ENCODE results near the gene FYN. TPM values are rescaled to one million over a fixed set of nuclear protein-coding genes. Genes with fewer than 3 reads are reported as not detected.
A peak's percentile ranks its signal among the peaks of the same experiment; 100 is the strongest.

Gene FYN
- total RNA-seq, 1 donor from 2014 or later = 260 TPM

DNA sequence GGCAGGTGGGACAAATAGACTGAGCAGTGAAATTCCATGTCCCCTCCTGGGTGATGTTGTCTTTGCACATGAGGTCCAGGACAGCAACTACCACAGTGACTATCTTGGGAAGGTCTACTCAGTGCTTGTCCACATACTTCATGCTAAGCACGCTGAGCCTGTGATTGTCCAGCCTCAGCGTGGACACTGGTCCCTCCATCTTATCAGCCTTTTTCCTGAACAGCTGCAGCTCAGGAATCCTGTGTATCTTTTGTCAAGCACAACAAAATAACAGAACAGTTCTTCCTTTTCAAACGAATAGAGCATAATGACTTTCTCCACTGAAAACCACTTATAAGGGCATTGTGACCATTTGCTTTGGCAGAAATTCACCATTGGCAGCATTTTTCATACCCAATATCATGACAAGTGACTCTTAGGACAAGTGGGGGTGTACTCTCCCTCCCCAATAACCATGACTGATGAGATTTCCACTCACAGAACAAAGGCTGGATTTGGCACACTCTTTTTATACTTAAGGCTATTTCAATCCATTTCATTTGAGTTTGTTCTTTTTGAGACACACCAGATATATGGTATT lies 90.3 kb downstream of the FYN start:
- Mint-ChIP-seq H3K27ac (ENCODE audit: unreplicated experiment) (no peak overlapping the region), H3K36me3 (ENCODE audit: low read depth) (peaks cover 26% of the 10 kb centered on the region), H3K9me3 (no peaks in the 10 kb centered on the region), H3K4me1 (peaks cover 44% of the 10 kb centered on the region), H3K4me3 (no peak overlapping the region), H3K27me3 (ENCODE audit: low read depth) (no peaks in the 10 kb centered on the region)
- no peak for TF ChIP-seq CTCF (conservative IDR thresholded peaks at IDR 0.05)
- DNase-seq (ENCODE audit: low read depth, low spot score) = no peak

- Mint-ChIP-seq H3K27me3 (ENCODE audit: low read depth) (no peaks in the 10 kb centered on the region), H3K9me3 (no peaks in the 10 kb centered on the region), H3K4me1 (peaks cover 51% of the 10 kb centered on the region), H3K4me3 (no peak overlapping the region), H3K27ac (ENCODE audit: unreplicated experiment) (no peak overlapping the region), H3K36me3 (ENCODE audit: low read depth) (peaks cover 25% of the 10 kb centered on the region)
- no peak for DNase-seq (ENCODE audit: low read depth, low spot score)
- no peak for TF ChIP-seq CTCF (conservative IDR thresholded peaks at IDR 0.05)
These were observed 91.0 kb downstream of the FYN start for GRCh38 chr6:111782192-111782809.

DNA sequence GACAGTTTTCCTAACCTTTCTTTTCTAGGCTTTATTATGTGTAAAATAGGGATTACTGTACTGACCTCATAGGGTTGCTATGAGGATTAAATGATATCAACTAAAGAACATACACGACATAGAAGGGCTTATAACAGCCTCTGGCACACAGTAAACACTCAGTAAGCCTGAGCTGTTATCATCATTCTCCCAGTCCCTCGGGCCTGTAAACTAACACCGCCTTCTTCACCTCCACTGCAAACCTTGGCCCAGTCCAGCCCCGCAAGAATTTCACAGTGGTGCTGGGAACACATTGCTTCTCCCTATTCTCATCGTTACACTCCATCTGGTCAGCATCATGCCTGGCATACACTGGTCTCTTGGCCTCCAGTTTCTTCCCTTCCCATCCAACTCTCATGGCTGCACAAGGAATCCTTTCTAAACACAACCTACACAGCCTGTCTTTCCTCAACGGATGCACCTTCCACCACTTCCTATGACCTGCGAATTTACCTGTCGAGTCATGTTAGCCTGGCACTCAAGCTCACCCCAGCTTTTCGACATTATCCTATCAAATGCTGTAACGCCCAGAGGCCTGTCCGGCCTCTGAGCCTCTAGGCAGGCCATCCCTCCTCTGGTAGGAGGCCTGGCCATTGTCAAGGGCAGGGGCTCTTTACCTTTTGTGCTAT lies 92.1 kb downstream of the FYN start:
- no peak for TF ChIP-seq CTCF (conservative IDR thresholded peaks at IDR 0.05)
- Mint-ChIP-seq H3K27me3 (ENCODE audit: low read depth) (no peaks in the 10 kb centered on the region), H3K27ac (ENCODE audit: unreplicated experiment) (peak overlapping the region; percentile 1), H3K9me3 (no peaks in the 10 kb centered on the region), H3K4me1 (peaks cover 57% of the 10 kb centered on the region), H3K4me3 (no peak overlapping the region), H3K36me3 (ENCODE audit: low read depth) (peaks cover 21% of the 10 kb centered on the region)
- no peak for DNase-seq (ENCODE audit: low read depth, low spot score)

GRCh38 chr6:111780393-111780792 lies 92.9 kb downstream of the FYN start:
- TF ChIP-seq CTCF (conservative IDR thresholded peaks at IDR 0.05) = no peak
- DNase-seq (ENCODE audit: low read depth, low spot score) = no peak
- no peak overlapping the region for H3K27ac Mint-ChIP-seq (ENCODE audit: unreplicated experiment)
- no peaks in the 10 kb centered on the region for H3K27me3 Mint-ChIP-seq (ENCODE audit: low read depth)
- peaks cover 20% of the 10 kb centered on the region for H3K36me3 Mint-ChIP-seq (ENCODE audit: low read depth)
- H3K4me1 Mint-ChIP-seq = peaks cover 59% of the 10 kb centered on the region
- H3K4me3 Mint-ChIP-seq = no peak overlapping the region
- no peaks in the 10 kb centered on the region for H3K9me3 Mint-ChIP-seq

DNA sequence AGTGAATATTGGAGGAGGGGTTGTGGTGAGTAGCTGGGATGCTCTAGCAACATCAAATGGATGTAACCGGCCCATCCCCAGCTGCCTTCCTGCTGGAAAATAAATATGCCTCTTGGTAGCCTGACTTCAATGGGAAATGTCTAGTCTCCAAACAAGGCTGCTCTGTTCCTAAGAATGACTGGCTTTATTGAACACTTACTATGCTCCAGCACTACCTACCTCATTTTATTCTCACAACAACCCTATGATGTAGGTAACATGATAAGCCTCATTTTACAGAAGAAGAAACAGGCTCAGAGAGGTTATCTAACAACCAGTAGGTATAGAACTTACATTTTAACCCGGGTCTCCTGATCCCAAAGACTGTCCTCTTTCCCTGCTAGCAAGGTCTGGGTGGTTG lies 93.6 kb downstream of the FYN start:
- H3K27me3 Mint-ChIP-seq (ENCODE audit: low read depth) = no peaks in the 10 kb centered on the region
- DNase-seq (ENCODE audit: low read depth, low spot score) = no peak
- H3K9me3 Mint-ChIP-seq = no peaks in the 10 kb centered on the region
- H3K36me3 Mint-ChIP-seq (ENCODE audit: low read depth) = peaks cover 16% of the 10 kb centered on the region
- peaks cover 56% of the 10 kb centered on the region for H3K4me1 Mint-ChIP-seq
- no peak for TF ChIP-seq CTCF (conservative IDR thresholded peaks at IDR 0.05)
- no peak overlapping the region for H3K4me3 Mint-ChIP-seq
- no peak overlapping the region for H3K27ac Mint-ChIP-seq (ENCODE audit: unreplicated experiment)
